Peyer's patch (tissue), 4 donors: ENCODE measurements around the gene RAB44. TPM values are rescaled to one million over a fixed set of nuclear protein-coding genes. Genes with fewer than 3 reads are reported as not detected.

Source experiments
- DNase-seq, 3 donors: peaks; one replicate each; pipeline ENCODE4 v3.0.0-alpha.2; 2017 to 2019
- H3K27ac ChIP-seq, 4 donors: fragments of 200-600 bp; sonication (generic); one replicate each; pipeline ENCODE4 v1.5.1; 2016 to 2019
- H3K27me3 ChIP-seq, 2 donors: fragments of 200-600 bp; sonication (generic); one replicate each; pipeline ENCODE4 v1.5.1; 2019
- H3K36me3 ChIP-seq, 3 donors: fragments of 200-600 bp; sonication (generic); one replicate each; pipeline ENCODE4 v1.5.1; 2016 to 2019
- H3K4me1 ChIP-seq, 4 donors: fragments of 200-600 bp; sonication (generic); one replicate each; pipeline ENCODE4 v1.5.1; 2016 to 2019
- H3K4me3 ChIP-seq, 4 donors: fragments of 200-600 bp; sonication (generic); 1 replicate in 3 of 4; 2 replicates in 1 of 4; pipeline ENCODE4 v1.5.1; 2016 to 2019; ENCODE audit warnings: mild to moderate bottlenecking in 1 of 4
- H3K9me3 ChIP-seq, 4 donors: fragments of 200-600 bp; sonication (generic); one replicate each; pipeline ENCODE4 v1.5.1; 2016 to 2019; ENCODE audit warnings: mild to moderate bottlenecking in 1 of 4
- CTCF ChIP-seq, 6 experiments: fragments of 450-650 bp in 4 of 6; fragments of 200-600 bp in 2 of 6; sonication (generic) in 1 of 6; IDR thresholded peaks; one replicate each; pipeline ENCODE4 v1.5.1; 2017 to 2019; ENCODE audit warnings: antibody characterized with exemption in 6 of 6, mild to moderate bottlenecking in 3 of 6, moderate library complexity in 1 of 6
- POLR2A ChIP-seq, 2 donors: fragments of 450-650 bp; IDR thresholded peaks; one replicate each; pipeline ENCODE4 v1.5.1; 2017; ENCODE audit warnings: antibody characterized with exemption in 2 of 2, mild to moderate bottlenecking in 2 of 2, moderate library complexity in 2 of 2
- total RNA-seq, 4 donors: library from RNA; depleted of rRNA; stranded (reverse); fragments of >200 nt; gene quantifications; one replicate each; pipeline ENCODE4 v1.1.0, GENCODE V29; 2016

RAB44 gene
- total RNA-seq, 4 donors from 2014 or later: 0.47 to 3.3 (median 0.80) TPM

DNA sequence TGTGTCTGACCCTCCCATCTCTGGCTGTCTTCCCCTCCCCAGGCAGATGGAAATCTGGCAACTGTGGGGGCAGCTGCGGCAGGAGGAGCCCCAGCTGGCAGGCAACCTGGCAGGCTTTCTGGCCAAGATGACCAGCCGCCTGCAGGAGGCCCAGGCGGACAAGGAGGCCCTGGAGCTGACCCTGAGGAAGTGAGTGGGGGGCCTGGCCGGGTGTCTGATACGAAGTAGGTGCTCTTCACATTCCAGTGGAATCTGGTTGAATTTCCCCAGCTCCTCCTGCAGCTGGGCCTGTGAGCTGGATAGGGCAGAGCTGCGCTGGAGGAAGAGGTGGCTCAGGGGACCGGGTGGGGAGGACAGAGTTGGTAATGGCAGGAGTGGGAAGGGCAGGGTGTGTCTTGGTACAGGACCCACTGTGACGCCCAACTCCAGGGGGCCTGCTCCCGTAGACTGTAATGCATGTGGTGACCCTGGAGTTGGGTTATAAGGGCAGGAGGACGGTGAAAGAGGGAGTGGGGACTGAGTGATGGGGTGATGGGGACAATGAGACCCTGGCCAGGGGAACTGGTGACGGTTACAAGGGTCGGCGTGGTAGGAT is 19.7 kb downstream of the RAB44 start:
- no peaks in the 10 kb centered on the region for H3K36me3 ChIP-seq
- DNase-seq: peak in 1 of 3 donors; percentile 34
- TF ChIP-seq POLR2A (IDR thresholded peaks at IDR 0.05) (no peak), CTCF (IDR thresholded peaks at IDR 0.05) (no peak)
- peaks cover 0 to 10% (median 0%) of the 10 kb centered on the region in 4 donors for H3K4me1 ChIP-seq
- H3K9me3 ChIP-seq: no peaks in the 10 kb centered on the region
- H3K4me3 ChIP-seq: no peak overlapping the region
- H3K27ac ChIP-seq: no peak overlapping the region
- no peaks in the 10 kb centered on the region for H3K27me3 ChIP-seq

GRCh38 chr6:36717871-36718540 is 20.4 kb downstream of the RAB44 start:
- Histone ChIP-seq H3K4me1 (peaks cover 0 to 10% (median 0%) of the 10 kb centered on the region in 4 donors), H3K9me3 (no peaks in the 10 kb centered on the region), H3K36me3 (no peaks in the 10 kb centered on the region), H3K4me3 (no peak overlapping the region), H3K27ac (no peak overlapping the region), H3K27me3 (no peaks in the 10 kb centered on the region)
- DNase-seq: peak in 1 of 3 donors; percentile 25
- no peak for TF ChIP-seq CTCF (IDR thresholded peaks at IDR 0.05)
- TF ChIP-seq POLR2A (IDR thresholded peaks at IDR 0.05): no peak

DNA sequence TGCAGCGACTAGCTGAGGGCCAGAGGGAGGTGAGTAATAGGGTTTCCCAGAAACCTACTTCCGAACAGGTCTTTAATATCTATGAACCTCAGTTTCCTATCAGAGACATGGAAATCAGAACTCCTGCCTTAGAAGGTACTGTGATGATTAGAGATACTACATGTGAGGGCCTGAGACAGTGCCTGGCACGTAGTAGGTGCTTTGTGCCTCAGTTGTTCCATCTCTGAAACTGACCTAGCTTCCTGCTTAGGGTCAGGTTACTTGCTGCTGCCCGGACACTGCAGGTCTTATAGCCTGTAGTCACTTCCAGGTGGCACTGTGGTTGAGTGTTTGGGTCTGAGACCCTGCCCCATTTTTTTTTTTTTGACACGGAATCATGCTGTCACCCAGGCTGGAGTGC is 20.9 kb downstream of the RAB44 start:
- Histone ChIP-seq H3K27me3 (no peaks in the 10 kb centered on the region), H3K4me3 (no peak overlapping the region), H3K4me1 (peaks cover 0 to 10% (median 0%) of the 10 kb centered on the region in 4 donors), H3K36me3 (no peaks in the 10 kb centered on the region), H3K9me3 (no peaks in the 10 kb centered on the region), H3K27ac (no peak overlapping the region)
- peak in 1 of 3 donors; percentile 29 for DNase-seq
- no peak for TF ChIP-seq CTCF (IDR thresholded peaks at IDR 0.05)
- no peak for TF ChIP-seq POLR2A (IDR thresholded peaks at IDR 0.05)

- Histone ChIP-seq H3K4me1 (peaks cover 0 to 10% (median 0%) of the 10 kb centered on the region in 4 donors), H3K36me3 (no peaks in the 10 kb centered on the region), H3K4me3 (no peak overlapping the region), H3K27ac (no peak overlapping the region), H3K9me3 (no peaks in the 10 kb centered on the region), H3K27me3 (no peaks in the 10 kb centered on the region)
- DNase-seq: peak in 1 of 3 donors; percentile 18
- no peak for TF ChIP-seq POLR2A (IDR thresholded peaks at IDR 0.05)
- TF ChIP-seq CTCF (IDR thresholded peaks at IDR 0.05): no peak
These were observed 21.5 kb downstream of the RAB44 start for GRCh38 chr6:36719126-36719525.

GRCh38 chr6:36720251-36721141 is 22.9 kb downstream of the RAB44 start:
- no peaks in the 10 kb centered on the region for H3K9me3 ChIP-seq
- no peaks in the 10 kb centered on the region for H3K27me3 ChIP-seq
- H3K4me1 ChIP-seq: peaks cover 0 to 10% (median 0%) of the 10 kb centered on the region in 4 donors
- H3K4me3 ChIP-seq: no peak overlapping the region
- TF ChIP-seq POLR2A (IDR thresholded peaks at IDR 0.05) (no peak), CTCF (IDR thresholded peaks at IDR 0.05) (no peak)
- DNase-seq: peak in 2 of 3 donors; percentile 31 to 40
- H3K36me3 ChIP-seq: no peaks in the 10 kb centered on the region
- H3K27ac ChIP-seq: no peak overlapping the region
